GM18507 (cell line): Measurements from ENCODE around the gene CCDC152.

Source experiments
- DNase-seq: peaks from one replicate; pipeline ENCODE4 v3.0.0; 2011; ENCODE audit warnings: low read depth; ENCODE audit not compliant: insufficient read length; ENCODE audit errors: extremely low spot score
- FAIRE-seq: peaks from 2 replicates; lab custom pipeline; 2011; peaks lifted over from hg19 to GRCh38; lab: Jason Lieb, UNC

The CCDC152 gene

GRCh38 chr5:42772265-42772993 is 15.8 kb downstream of the CCDC152 start:
- no peak for DNase-seq
- no peak for FAIRE-seq

GRCh38 chr5:42779083-42779482 is 22.5 kb downstream of the CCDC152 start:
- FAIRE-seq (no peak), DNase-seq (no peak)

- DNase-seq (no peak), FAIRE-seq (no peak)
These were observed 25.0 kb downstream of the CCDC152 start for GRCh38 chr5:42781584-42781983.

GRCh38 chr5:42784132-42784531 is 27.5 kb downstream of the CCDC152 start:
- FAIRE-seq = no peak
- DNase-seq = no peak

- FAIRE-seq (no peak), DNase-seq (no peak)
These were observed 29.1 kb downstream of the CCDC152 start for GRCh38 chr5:42785756-42786155.

- FAIRE-seq (no peak), DNase-seq (no peak)
These were observed 30.5 kb downstream of the CCDC152 start for GRCh38 chr5:42787073-42787472.

- DNase-seq (no peak), FAIRE-seq (no peak)
These were observed 31.2 kb downstream of the CCDC152 start for GRCh38 chr5:42787845-42788244.

- FAIRE-seq (no peak), DNase-seq (no peak)
These were observed 34.5 kb downstream of the CCDC152 start for GRCh38 chr5:42791151-42791550.

- FAIRE-seq (no peak), DNase-seq (no peak)
These were observed 41.9 kb downstream of the CCDC152 start for GRCh38 chr5:42798284-42799240.

- DNase-seq (no peak), FAIRE-seq (no peak)
These were observed 42.6 kb downstream of the CCDC152 start for GRCh38 chr5:42799241-42799608.

GRCh38 chr5:42799668-42800114 is 43.1 kb downstream of the CCDC152 start:
- FAIRE-seq = no peak

GRCh38 chr5:42800748-42801330 is 44.2 kb downstream of the CCDC152 start:
- no peak for FAIRE-seq
- no peak for DNase-seq

More at GRCh38 chr5:42799668-42800114, 43.1 kb downstream of the CCDC152 start:
- DNase-seq = no peak

GRCh38 chr5:42801516-42802166 is 45.0 kb downstream of the CCDC152 start:
- no peak for FAIRE-seq
- no peak for DNase-seq

GRCh38 chr5:42804717-42805339 is 48.2 kb downstream of the CCDC152 start:
- no peak for FAIRE-seq
- DNase-seq = no peak

- DNase-seq = no peak
- FAIRE-seq = no peak
These were observed 49.5 kb downstream of the CCDC152 start for GRCh38 chr5:42806004-42806700.

GRCh38 chr5:42806701-42807262 is 50.2 kb downstream of the CCDC152 start:
- DNase-seq (no peak), FAIRE-seq (no peak)

- FAIRE-seq = no peak
These were observed 51.3 kb downstream of the CCDC152 start for GRCh38 chr5:42807722-42808447.

More at GRCh38 chr5:42807722-42808447, 51.3 kb downstream of the CCDC152 start:
- no peak for DNase-seq
